Caco-2 (cell line): ENCODE data around the gene CUEDC2. TPM values are rescaled to one million over a fixed set of nuclear protein-coding genes. Genes with fewer than 3 reads are reported as not detected.

Experiments
- BruUV-seq: library from RNA; stranded (reverse); fragments of 400-500 nt; replicated peaks from 2 replicates; lab custom pipeline; 2021; lab: Mats Ljungman, UMichigan
- CTCF ChIA-PET: fragments of 300-600 bp; sonication (Branson Sonifier 250); formaldehyde crosslinking; loops from one replicate; lab custom pipeline; 2022; ENCODE audit warnings: antibody characterized with exemption; lab: Charles Lee
- POLR2A ChIA-PET: fragments of 300-600 bp; sonication (Branson Sonifier 250); formaldehyde crosslinking; loops from one replicate; lab custom pipeline; 2022; ENCODE audit warnings: antibody characterized with exemption; lab: Charles Lee
- DNase-seq, 2 experiments: peaks; one replicate each; pipeline versions ENCODE4 v3.0.0 to v3.0.0-alpha.2; 2020 to 2022
- H3K27me3 ChIP-seq: replicated peaks from 2 replicates; pipeline ENCODE4 v1.6.0; 2011; ENCODE audit warnings: low read length; ENCODE audit not compliant: control insufficient read depth, insufficient read depth
- H3K36me3 ChIP-seq: 2 replicates; pipeline ENCODE4 v1.5.1; 2011; ENCODE audit warnings: low read length; ENCODE audit not compliant: control insufficient read depth, insufficient read depth
- H3K4me1 ChIP-seq: fragments of 250-450 bp; sonication (Bioruptor Pico); 2 replicates; pipeline ENCODE4 v1.5.1; 2020; ENCODE audit warnings: mild to moderate bottlenecking
- H3K4me3 ChIP-seq: 2 replicates; pipeline ENCODE4 v1.5.1; 2011; ENCODE audit warnings: low read depth, mild to moderate bottlenecking, control low read depth, low read length
- H3K9me3 ChIP-seq: fragments of 250-450 bp; sonication (Bioruptor Pico); 2 replicates; pipeline ENCODE4 v1.5.1; 2020; ENCODE audit warnings: mild to moderate bottlenecking, moderate library complexity
- H3K27ac Mint-ChIP-seq: one replicate; pipeline ENCODE4 v1.8.0; 2022; ENCODE audit warnings: mixed read lengths; ENCODE audit not compliant: unreplicated experiment
- H3K27me3 Mint-ChIP-seq: one replicate; pipeline ENCODE4 v1.8.0; 2022; ENCODE audit warnings: mixed read lengths; ENCODE audit not compliant: insufficient read depth, unreplicated experiment
- H3K36me3 Mint-ChIP-seq: one replicate; pipeline ENCODE4 v1.8.0; 2022; ENCODE audit warnings: mild to moderate bottlenecking, mixed read lengths; ENCODE audit not compliant: insufficient read depth, unreplicated experiment
- H3K4me1 Mint-ChIP-seq: one replicate; pipeline ENCODE4 v1.8.0; 2022; ENCODE audit warnings: low read depth, mixed read lengths; ENCODE audit not compliant: unreplicated experiment
- H3K4me3 Mint-ChIP-seq: one replicate; pipeline ENCODE4 v1.8.0; 2022; ENCODE audit warnings: mild to moderate bottlenecking, moderate library complexity, mixed read lengths; ENCODE audit not compliant: unreplicated experiment
- H3K9me3 Mint-ChIP-seq: one replicate; pipeline ENCODE4 v1.8.0; 2022; ENCODE audit warnings: mixed read lengths; ENCODE audit not compliant: unreplicated experiment
- intact Hi-C: fragments of 100-400 bp; cut with micrococcal nuclease; formaldehyde crosslinking; loops from one replicate; pipeline ENCODE4 v1.10.0; 2022; ENCODE audit not compliant: unreplicated experiment
- total RNA-seq: library from RNA; stranded (reverse); gene quantifications from 2 replicates; pipeline ENCODE4 v1.2.3, GENCODE V29; 2022
- TF ChIP-seq, protein P1 (sequence below), 2 experiments: fragments of 200-600 bp in 1 of 2; IDR thresholded peaks; 1 replicate in 1 of 2; 2 replicates in 1 of 2; pipeline versions ENCODE4 v1.5.1 to v1.8.0; 2011 to 2022; ENCODE audit warnings: antibody characterized with exemption in 1 of 2, control low read depth in 1 of 2, inconsistent platforms in 1 of 2, low read depth in 1 of 2, low read length in 1 of 2, mild to moderate bottlenecking in 1 of 2, moderate library complexity in 1 of 2; ENCODE audit not compliant: insufficient read depth in 1 of 2, severe bottlenecking in 1 of 2, unreplicated experiment in 1 of 2

CUEDC2 gene
- total RNA-seq, 1 experiment from 2014 or later = 32.1 TPM

DNA sequence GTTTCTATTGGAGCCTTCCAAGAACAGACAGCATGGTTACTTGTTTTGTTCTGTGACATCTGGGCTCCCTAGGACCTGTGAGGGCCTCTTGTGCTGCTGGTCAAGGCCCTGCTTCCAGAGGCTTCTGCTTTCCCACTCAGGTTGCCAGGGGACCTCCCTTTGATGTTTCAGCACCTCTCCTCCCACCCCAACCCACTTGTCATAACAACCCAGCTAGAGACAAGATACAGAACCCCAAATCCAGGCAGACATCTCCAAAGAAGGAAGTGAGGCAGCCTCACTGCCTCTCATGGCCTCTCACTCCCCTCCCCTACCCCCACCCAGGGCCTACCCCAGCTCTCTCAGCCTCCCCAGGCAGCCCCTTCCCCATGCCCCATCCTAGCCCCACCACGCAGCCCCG is 25.6 kb downstream of the CUEDC2 start:
- BruUV-seq = no TSS peak
- Histone ChIP-seq H3K4me1 (peaks cover 8% of the 10 kb centered on the region), H3K9me3 (no peaks in the 10 kb centered on the region), H3K36me3 (no peaks in the 10 kb centered on the region), H3K27me3 (no peaks in the 10 kb centered on the region), H3K4me3 (no peak overlapping the region)
- no peak overlapping the region for H3K27ac Mint-ChIP-seq
- H3K4me3 Mint-ChIP-seq = no peak overlapping the region
- TF ChIP-seq, protein P1, sequence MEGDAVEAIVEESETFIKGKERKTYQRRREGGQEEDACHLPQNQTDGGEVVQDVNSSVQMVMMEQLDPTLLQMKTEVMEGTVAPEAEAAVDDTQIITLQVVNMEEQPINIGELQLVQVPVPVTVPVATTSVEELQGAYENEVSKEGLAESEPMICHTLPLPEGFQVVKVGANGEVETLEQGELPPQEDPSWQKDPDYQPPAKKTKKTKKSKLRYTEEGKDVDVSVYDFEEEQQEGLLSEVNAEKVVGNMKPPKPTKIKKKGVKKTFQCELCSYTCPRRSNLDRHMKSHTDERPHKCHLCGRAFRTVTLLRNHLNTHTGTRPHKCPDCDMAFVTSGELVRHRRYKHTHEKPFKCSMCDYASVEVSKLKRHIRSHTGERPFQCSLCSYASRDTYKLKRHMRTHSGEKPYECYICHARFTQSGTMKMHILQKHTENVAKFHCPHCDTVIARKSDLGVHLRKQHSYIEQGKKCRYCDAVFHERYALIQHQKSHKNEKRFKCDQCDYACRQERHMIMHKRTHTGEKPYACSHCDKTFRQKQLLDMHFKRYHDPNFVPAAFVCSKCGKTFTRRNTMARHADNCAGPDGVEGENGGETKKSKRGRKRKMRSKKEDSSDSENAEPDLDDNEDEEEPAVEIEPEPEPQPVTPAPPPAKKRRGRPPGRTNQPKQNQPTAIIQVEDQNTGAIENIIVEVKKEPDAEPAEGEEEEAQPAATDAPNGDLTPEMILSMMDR (IDR thresholded peaks at IDR 0.05; ENCODE audit: insufficient read depth in 1 of 2, low read depth in 1 of 2, low read length in 1 of 2, severe bottlenecking in 1 of 2, unreplicated experiment in 1 of 2) = no peak
- H3K36me3 Mint-ChIP-seq = peaks cover 10% of the 10 kb centered on the region
- no peak for DNase-seq
- intact Hi-C loops = no loop called here
- H3K9me3 Mint-ChIP-seq = no peaks in the 10 kb centered on the region
- H3K4me1 Mint-ChIP-seq = peaks cover 8% of the 10 kb centered on the region
- H3K27me3 Mint-ChIP-seq = peaks cover 16% of the 10 kb centered on the region
- ChIA-PET POLR2A (interaction anchor here (1.0 kb wide), 1 partner anchor 11 kb away, joined by 6 read pairs; the partner anchor contains the start of gene NFKB2), CTCF (interaction anchor here (0.6 to 1.6 kb wide), 4 partner anchors 22 to 177 kb away, joined by 3 to 8 read pairs (median 4); no protein-coding TSS in a partner anchor)

DNA sequence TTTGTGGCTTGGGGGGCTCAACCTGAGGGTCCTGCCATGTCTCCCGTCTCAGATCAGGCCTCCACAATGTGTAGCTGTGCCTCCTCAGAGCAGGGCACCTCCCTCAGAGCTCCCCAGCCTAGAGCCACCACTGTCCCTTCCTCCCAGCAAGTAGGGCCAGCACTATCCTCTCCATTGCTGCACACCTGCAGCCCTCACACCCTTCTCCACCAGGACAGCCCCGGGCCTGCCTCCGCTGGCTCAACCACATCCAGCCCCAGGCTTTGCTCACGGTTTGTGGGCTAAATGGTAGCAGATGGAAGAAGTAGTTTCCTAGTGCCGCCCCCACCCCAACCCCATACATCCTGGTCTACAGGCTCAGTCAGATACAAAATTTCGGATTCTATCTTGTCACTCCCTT is 26.7 kb downstream of the CUEDC2 start:
- Histone ChIP-seq H3K4me1 (peaks cover 20% of the 10 kb centered on the region), H3K9me3 (no peaks in the 10 kb centered on the region), H3K36me3 (no peaks in the 10 kb centered on the region), H3K4me3 (no peak overlapping the region), H3K27me3 (no peaks in the 10 kb centered on the region)
- H3K9me3 Mint-ChIP-seq = no peaks in the 10 kb centered on the region
- TF ChIP-seq, protein P1 (IDR thresholded peaks at IDR 0.05; ENCODE audit: insufficient read depth in 1 of 2, low read depth in 1 of 2, low read length in 1 of 2, severe bottlenecking in 1 of 2, unreplicated experiment in 1 of 2) = no peak
- DNase-seq = no peak
- no peak overlapping the region for H3K4me3 Mint-ChIP-seq
- ChIA-PET POLR2A (no interaction called here), CTCF (interaction anchor here (1.6 kb wide), 1 partner anchor 176 kb away, joined by 8 read pairs; no protein-coding TSS in a partner anchor)
- H3K36me3 Mint-ChIP-seq = peaks cover 13% of the 10 kb centered on the region
- no TSS peak for BruUV-seq
- peaks cover 10% of the 10 kb centered on the region for H3K27me3 Mint-ChIP-seq
- intact Hi-C loops = no loop called here
- no peak overlapping the region for H3K27ac Mint-ChIP-seq
- H3K4me1 Mint-ChIP-seq = peaks cover 19% of the 10 kb centered on the region

DNA sequence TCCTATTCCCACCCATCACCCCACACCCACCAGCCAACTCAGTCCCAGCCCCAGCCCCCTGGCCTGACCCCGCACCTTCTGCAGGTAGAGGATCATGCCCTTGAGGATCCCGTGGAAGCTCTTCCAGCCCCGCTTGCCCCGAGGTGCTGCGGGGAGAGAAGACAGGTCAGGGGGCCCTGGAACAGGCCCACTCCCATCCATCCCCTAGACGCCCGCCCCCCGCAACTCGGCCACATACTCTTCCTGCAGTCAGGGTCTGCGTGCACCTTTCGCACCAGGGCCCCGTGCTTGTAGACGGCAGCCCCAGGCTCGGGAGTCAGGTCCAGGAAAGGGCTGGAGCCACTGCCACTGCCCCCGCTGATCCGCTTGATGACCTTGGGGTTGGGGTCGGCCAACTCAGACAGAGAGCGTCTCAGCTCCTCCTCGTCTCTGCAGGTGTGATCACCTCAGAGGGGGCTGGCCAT is 27.2 kb downstream of the CUEDC2 start:
- Histone ChIP-seq H3K4me1 (peaks cover 21% of the 10 kb centered on the region), H3K4me3 (no peak overlapping the region), H3K9me3 (no peaks in the 10 kb centered on the region), H3K27me3 (no peaks in the 10 kb centered on the region), H3K36me3 (no peaks in the 10 kb centered on the region)
- peaks cover 10% of the 10 kb centered on the region for H3K27me3 Mint-ChIP-seq
- no peak for DNase-seq
- peaks cover 13% of the 10 kb centered on the region for H3K36me3 Mint-ChIP-seq
- ChIA-PET POLR2A (interaction anchor here (0.5 kb wide), 1 partner anchor 9 kb away, joined by 3 read pairs; the partner anchor contains the start of gene NFKB2), CTCF (no interaction called here)
- no peak overlapping the region for H3K27ac Mint-ChIP-seq
- H3K4me1 Mint-ChIP-seq = peaks cover 24% of the 10 kb centered on the region
- no peak overlapping the region for H3K4me3 Mint-ChIP-seq
- H3K9me3 Mint-ChIP-seq = no peaks in the 10 kb centered on the region
- BruUV-seq = no TSS peak
- intact Hi-C loops = no loop called here
- TF ChIP-seq, protein P1 (IDR thresholded peaks at IDR 0.05; ENCODE audit: insufficient read depth in 1 of 2, low read depth in 1 of 2, low read length in 1 of 2, severe bottlenecking in 1 of 2, unreplicated experiment in 1 of 2) = no peak
